HG03439 (cell line): ENCODE results near the gene CDH10.

Experiments
- ATAC-seq: cut with Tn5 transposase; IDR thresholded peaks from one replicate; pipeline ENCODE4 v1.9.1; 2021; ENCODE audit warnings: mild to moderate bottlenecking, moderate library complexity; ENCODE audit not compliant: unreplicated experiment

The CDH10 gene

GRCh38 chr5:24644761-24645160, at the start of gene CDH10:
CDH10 (minus strand) TSS chr5:24644978; CDS start chr5:24593490, 51,488 bp downstream.
- no peak for ATAC-seq

DNA sequence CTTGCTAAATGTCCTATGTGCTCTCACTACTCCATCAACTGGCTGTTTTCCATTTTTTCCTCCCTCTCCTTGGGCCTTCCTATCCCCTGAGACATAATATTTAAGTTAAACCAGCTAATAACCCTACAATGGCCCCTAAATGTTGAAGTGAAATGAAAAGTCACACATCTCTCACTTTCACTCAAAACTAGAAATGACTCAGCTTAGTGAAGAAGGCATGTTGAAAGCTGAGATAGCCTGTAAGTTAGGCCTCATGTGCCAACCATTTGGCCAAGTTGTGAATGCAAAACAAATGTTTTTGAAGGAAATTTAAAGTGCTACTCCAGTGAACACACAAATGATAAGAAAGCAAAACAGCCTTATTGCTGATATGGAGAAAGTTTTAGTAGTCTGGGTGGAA, 48.8 kb upstream of the CDH10 start:
- no peak for ATAC-seq

DNA sequence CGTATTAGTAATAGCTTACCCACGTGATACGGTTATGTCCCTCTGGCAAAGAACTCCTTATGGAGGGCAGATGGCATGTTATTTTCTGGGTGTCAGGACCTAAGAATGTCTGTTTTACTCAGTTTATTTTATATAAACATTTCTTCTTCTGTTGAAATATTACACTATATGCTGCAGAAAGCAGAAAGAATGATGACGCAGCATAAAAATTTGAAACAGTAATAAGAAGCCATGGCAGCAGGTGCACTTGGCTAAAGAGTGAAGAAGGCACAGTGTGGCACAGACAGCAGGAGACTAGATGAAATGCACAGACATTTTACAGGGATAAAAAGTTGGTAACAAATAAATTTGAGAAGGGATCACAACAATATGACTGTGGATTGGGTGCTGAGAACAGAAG, 46.3 kb upstream of the CDH10 start:
- no peak for ATAC-seq

- no peak for ATAC-seq
Measured at GRCh38 chr5:24681106-24681505, 36.3 kb upstream of the CDH10 start.

GRCh38 chr5:24668050-24668449, 23.3 kb upstream of the CDH10 start:
- ATAC-seq: no peak

GRCh38 chr5:24649531-24649930, 4.8 kb upstream of the CDH10 start:
- ATAC-seq: no peak

- no peak for ATAC-seq
Measured at GRCh38 chr5:24646915-24647314, 2.1 kb upstream of the CDH10 start.

- no peak for ATAC-seq
Measured at GRCh38 chr5:24645483-24645882, 705 bp upstream of the CDH10 start.

DNA sequence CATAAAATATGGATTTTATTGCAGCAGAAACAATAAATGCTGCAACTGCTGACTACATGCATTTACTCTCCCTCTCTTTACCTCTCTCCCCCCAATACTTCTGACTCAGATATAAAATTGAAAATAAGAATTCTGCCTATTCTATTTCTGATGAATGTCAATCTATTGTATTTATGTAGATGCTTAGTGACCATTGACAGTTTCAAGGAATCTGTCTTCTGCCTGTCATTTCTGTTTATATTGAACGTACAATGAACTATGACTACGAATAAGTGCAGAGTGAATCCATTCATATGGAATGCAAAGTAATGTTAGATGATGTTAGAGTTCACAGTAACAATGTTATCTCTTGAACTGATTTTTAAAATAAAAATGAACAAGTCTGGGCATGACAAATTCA, 898 bp downstream of the CDH10 start:
- no peak for ATAC-seq

DNA sequence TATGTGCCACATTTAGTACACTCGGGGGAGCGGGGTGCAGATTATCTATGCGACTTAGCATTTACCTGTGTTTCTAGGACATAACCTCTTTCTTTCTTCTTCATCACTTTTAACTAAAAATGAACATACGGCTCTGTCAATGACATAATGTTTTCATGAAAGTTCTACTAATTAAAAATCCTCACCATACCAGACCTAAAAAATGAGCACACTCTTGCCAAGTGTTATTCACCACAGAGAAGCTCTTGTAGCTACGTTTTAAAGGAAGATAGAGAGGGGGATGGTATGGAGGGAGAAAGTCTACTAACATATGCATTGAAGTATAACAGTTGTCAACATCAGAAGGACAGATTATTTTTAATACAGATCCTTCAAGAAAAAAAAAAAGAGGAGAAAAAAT, 1.6 kb downstream of the CDH10 start:
- no peak for ATAC-seq

DNA sequence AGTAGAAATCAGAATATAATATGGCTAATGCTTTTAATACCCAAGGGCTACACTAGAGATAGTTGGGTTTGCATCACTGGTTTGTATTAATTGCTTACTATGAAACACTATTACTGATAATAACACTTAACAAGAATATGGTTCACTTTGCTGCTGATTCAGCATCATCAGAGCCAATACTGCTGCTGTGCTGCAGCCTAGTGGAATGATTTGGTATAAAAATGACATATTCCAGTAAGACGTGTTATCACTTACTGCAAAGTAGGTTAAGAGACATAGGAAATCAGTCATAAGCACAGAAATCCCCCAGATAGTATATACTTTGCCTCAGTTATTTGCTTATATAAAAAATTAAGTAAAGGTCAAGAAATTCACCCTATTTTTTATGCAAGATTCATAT, 2.8 kb downstream of the CDH10 start:
- ATAC-seq: no peak

DNA sequence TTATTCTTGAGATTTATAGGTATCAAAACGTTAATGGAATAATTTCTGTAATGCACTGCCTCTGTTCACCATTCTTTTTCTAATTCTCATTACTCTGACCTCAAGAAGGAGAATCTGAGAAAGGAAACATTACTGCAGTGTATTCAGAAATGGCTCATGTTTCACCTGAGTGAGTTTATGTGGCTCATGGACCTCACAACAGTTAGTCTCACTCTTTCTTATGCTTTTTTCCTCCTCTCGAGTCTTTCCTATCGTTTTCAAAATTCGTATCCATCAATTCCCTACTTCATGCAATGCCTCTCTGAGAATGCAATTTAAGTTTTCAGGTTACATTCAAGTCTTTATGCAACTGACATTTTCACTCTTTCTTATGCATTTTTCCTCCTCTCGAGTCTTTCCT, 9.6 kb downstream of the CDH10 start:
- ATAC-seq: no peak

GRCh38 chr5:24633715-24634325, 11.0 kb downstream of the CDH10 start:
- no peak for ATAC-seq

- no peak for ATAC-seq
Measured at GRCh38 chr5:24632353-24632752, 12.4 kb downstream of the CDH10 start.

DNA sequence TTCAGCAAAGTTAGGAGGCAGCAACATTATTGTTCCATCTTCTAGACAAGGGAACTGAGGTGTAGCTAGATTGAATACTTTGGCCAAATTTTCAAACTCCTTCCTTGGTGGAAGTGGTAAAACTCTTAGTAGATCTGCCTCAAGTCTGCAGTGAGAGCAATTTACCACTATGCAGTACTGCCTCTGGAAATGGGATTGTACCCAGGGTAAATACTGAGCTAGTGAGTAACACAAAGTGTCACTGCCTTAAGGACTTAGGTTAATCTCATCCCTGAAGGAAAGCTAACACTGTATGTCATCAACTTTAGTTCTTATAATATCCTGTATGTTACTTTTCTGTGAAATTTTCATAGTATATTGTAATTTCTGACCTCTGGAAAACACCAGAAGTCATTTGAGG, 13.9 kb downstream of the CDH10 start:
- no peak for ATAC-seq

GRCh38 chr5:24629798-24630197, 15.0 kb downstream of the CDH10 start:
- no peak for ATAC-seq

DNA sequence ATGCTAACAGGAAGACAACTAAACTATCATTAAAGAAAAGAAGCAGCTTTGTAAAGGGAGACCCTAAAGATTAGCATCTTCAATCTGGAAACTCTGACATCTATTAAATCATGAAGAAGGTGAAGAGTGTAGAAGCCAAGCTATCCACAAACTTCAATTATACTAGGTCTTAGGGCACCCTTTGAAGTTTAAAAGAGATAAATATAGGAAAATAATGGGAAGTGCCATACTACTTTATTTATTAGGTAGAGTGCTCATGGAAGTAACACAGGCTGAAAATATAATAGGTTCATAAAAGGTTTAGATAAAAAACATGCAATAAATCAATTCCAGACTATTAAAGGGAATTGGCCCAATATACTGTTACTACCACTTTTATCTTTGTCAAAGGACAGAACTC, 19.9 kb downstream of the CDH10 start:
- ATAC-seq: no peak

- ATAC-seq: no peak
Measured at GRCh38 chr5:24623624-24624023, 21.2 kb downstream of the CDH10 start.

- no peak for ATAC-seq
Measured at GRCh38 chr5:24623031-24623430, 21.7 kb downstream of the CDH10 start.

- ATAC-seq: no peak
Measured at GRCh38 chr5:24621792-24622191, 23.0 kb downstream of the CDH10 start.

GRCh38 chr5:24616566-24616965, 28.2 kb downstream of the CDH10 start:
- no peak for ATAC-seq

DNA sequence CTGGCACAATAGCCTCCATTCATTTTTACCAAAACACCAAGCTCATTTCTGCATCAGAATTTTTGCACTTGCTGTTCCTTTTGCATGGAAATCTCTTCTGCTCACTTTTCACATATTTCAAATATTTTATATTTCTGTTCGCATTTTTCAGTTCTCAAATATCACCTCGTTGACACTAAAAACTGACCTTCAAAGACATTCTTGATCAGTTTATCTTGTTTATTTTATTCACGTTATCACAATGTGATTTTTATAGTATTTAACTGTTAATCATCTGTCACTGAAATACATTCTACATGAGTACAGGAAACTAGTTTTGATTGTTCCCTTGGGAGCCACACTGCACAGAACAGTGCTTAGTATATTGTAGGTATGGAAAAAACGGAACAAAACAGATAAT, 29.6 kb downstream of the CDH10 start:
- ATAC-seq: no peak

DNA sequence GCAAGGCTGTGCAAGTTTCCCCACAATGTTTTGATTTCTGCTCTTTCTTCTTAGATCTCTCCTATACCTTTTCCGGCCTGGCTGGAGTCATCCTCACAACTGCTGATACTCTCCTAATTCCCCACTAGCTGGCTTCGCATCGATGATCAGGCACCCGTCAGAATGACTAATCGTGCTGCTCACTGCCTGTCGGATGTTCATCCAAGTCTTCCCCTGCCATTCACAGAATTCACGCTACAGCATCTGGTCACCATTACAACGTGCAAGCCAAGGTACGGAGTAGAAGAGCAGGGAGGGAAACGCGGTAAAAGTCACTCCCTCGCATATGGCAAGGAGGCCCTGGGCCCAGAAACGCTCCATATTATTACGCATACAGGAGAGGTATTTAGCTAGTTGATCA, 35.1 kb downstream of the CDH10 start:
- no peak for ATAC-seq
